NCI-H1105 treated with DMSO at 0.1 percent for 48 hours (cell line): ENCODE results near the gene ARPP19.
"Not testable (repeated sequence)": the region's sequence is repeated elsewhere in the genome, so short reads cannot be mapped to it uniquely, and the experiment has no call there.

Experiments used
- DNase-seq: peaks from one replicate; lab custom pipeline; 2025; lab: John Stamatoyannopoulos, UW

Gene ARPP19

GRCh38 chr15:52551186-52551585 is 17.6 kb downstream of the ARPP19 start:
- not testable (repeated sequence) for DNase-seq

GRCh38 chr15:52546031-52546751 is 22.6 kb downstream of the ARPP19 start:
- DNase-seq: no peak

GRCh38 chr15:52540374-52541012 is 28.3 kb downstream of the ARPP19 start:
- no peak for DNase-seq

- DNase-seq: no peak
These were observed 31.4 kb downstream of the ARPP19 start for GRCh38 chr15:52537459-52537858.

- no peak for DNase-seq
These were observed 36.4 kb downstream of the ARPP19 start for GRCh38 chr15:52532427-52532826.

- DNase-seq: no peak
These were observed 38.9 kb downstream of the ARPP19 start for GRCh38 chr15:52529940-52530339.

- DNase-seq: peak; percentile 3
These were observed 39.4 kb downstream of the ARPP19 start for GRCh38 chr15:52529341-52529924.

- peak; percentile 63 for DNase-seq
These were observed 40.1 kb downstream of the ARPP19 start, which contains the start of gene MYO5A for GRCh38 chr15:52528564-52529340. Gene MYO5A (minus strand): TSS chr15:52528880. CDS start chr15:52528806, 74 bp downstream.

- DNase-seq: no peak
These were observed 40.8 kb downstream of the ARPP19 start for GRCh38 chr15:52527911-52528563.

GRCh38 chr15:52527196-52527910 is 41.5 kb downstream of the ARPP19 start:
- no peak for DNase-seq

GRCh38 chr15:52524223-52525136 is 44.4 kb downstream of the ARPP19 start:
- no peak for DNase-seq

- DNase-seq: no peak
These were observed 45.2 kb downstream of the ARPP19 start for GRCh38 chr15:52523647-52524046.

- DNase-seq: no peak
These were observed 45.6 kb downstream of the ARPP19 start for GRCh38 chr15:52523192-52523591.

- no peak for DNase-seq
These were observed 47.1 kb downstream of the ARPP19 start for GRCh38 chr15:52521682-52522081.

GRCh38 chr15:52520421-52520820 is 48.4 kb downstream of the ARPP19 start:
- DNase-seq: no peak

- no peak for DNase-seq
These were observed 50.1 kb downstream of the ARPP19 start for GRCh38 chr15:52518487-52519371.

- no peak for DNase-seq
These were observed 51.8 kb downstream of the ARPP19 start for GRCh38 chr15:52517014-52517413.

GRCh38 chr15:52515343-52515742 is 53.5 kb downstream of the ARPP19 start:
- no peak for DNase-seq

- no peak for DNase-seq
These were observed 54.3 kb downstream of the ARPP19 start for GRCh38 chr15:52514482-52514881.
